AG20443 (cell line): ENCODE results near the gene MDM2.

Experiments
- DNase-seq: peaks from one replicate; pipeline ENCODE4 v3.0.0; 2012; ENCODE audit warnings: low spot score, mixed read lengths

The MDM2 gene

GRCh38 chr12:68807576-68808387, at the start of gene MDM2:
Gene MDM2 (plus strand): TSS chr12:68808177. CDS start chr12:68808478, 301 bp downstream.
- peak; percentile 99 for DNase-seq

GRCh38 chr12:68759852-68760251, 48.1 kb upstream of the MDM2 start:
- DNase-seq: no peak

- no peak for DNase-seq
These were observed 47.1 kb upstream of the MDM2 start for GRCh38 chr12:68760806-68761441.

- DNase-seq: no peak
These were observed 46.5 kb upstream of the MDM2 start for GRCh38 chr12:68761442-68761812.

- DNase-seq: no peak
These were observed 45.9 kb upstream of the MDM2 start for GRCh38 chr12:68761901-68762630.

- no peak for DNase-seq
These were observed 45.3 kb upstream of the MDM2 start for GRCh38 chr12:68762691-68763090.

- no peak for DNase-seq
These were observed 42.3 kb upstream of the MDM2 start for GRCh38 chr12:68765696-68766095.

GRCh38 chr12:68766646-68767045, 41.3 kb upstream of the MDM2 start:
- DNase-seq: no peak

GRCh38 chr12:68767191-68767590, 40.8 kb upstream of the MDM2 start:
- no peak for DNase-seq

GRCh38 chr12:68768431-68768939, 39.5 kb upstream of the MDM2 start:
- no peak for DNase-seq

GRCh38 chr12:68769941-68770340, 38.0 kb upstream of the MDM2 start:
- DNase-seq: no peak

- DNase-seq: no peak
These were observed 36.6 kb upstream of the MDM2 start for GRCh38 chr12:68771223-68771925.

- DNase-seq: no peak
These were observed 35.3 kb upstream of the MDM2 start for GRCh38 chr12:68772714-68773113.

- DNase-seq: no peak
These were observed 34.4 kb upstream of the MDM2 start for GRCh38 chr12:68773582-68773981.

- DNase-seq: no peak
These were observed 32.8 kb upstream of the MDM2 start for GRCh38 chr12:68775121-68775630.

- no peak for DNase-seq
These were observed 30.9 kb upstream of the MDM2 start for GRCh38 chr12:68776976-68777610.

- DNase-seq: no peak
These were observed 28.7 kb upstream of the MDM2 start for GRCh38 chr12:68779280-68779679.

GRCh38 chr12:68780731-68781130, 27.2 kb upstream of the MDM2 start:
- no peak for DNase-seq

- no peak for DNase-seq
These were observed 26.2 kb upstream of the MDM2 start for GRCh38 chr12:68781728-68782127.

- no peak for DNase-seq
These were observed 24.0 kb upstream of the MDM2 start for GRCh38 chr12:68784015-68784414.

- peak; percentile 39 for DNase-seq
These were observed 22.6 kb upstream of the MDM2 start for GRCh38 chr12:68785358-68785757.
